K562 (cell line): ENCODE results near the gene MLH3. TPM values are rescaled to one million over a fixed set of nuclear protein-coding genes. Genes with fewer than 3 reads are reported as not detected.

Experiments used
- ATAC-seq: fragments of 200-7000 bp; cut with Tn5 transposase; 3 replicates; pipeline ENCODE4 v1.9.1; 2020; ENCODE audit warnings: moderate library complexity
- BruUV-seq: library from RNA; stranded (reverse); fragments of 400-500 nt; replicated peaks from 2 replicates; lab custom pipeline; 2021; lab: Mats Ljungman, UMichigan
- CTCF ChIA-PET: fragments of 300-600 bp; formaldehyde crosslinking; extraction: SDS; loops from one replicate; lab custom pipeline; 2021; ENCODE audit warnings: low intra/inter-chr PET ratio; lab: Yijun Ruan, JAX
- POLR2A ChIA-PET: fragments of 300-600, 350-650 bp; sonication (Branson Sonifier 250); formaldehyde crosslinking; extraction: SDS; loops from one replicate; lab custom pipeline; 2021; ENCODE audit warnings: antibody characterized with exemption, inconsistent platforms; lab: Yijun Ruan, JAX
- DNase-seq, 4 experiments: peaks; one replicate each; pipeline versions ENCODE4 v3.0.0 to v3.0.0-alpha.2; 2011 to 2018; ENCODE audit warnings: low spot score in 3 of 4, mixed read lengths in 3 of 4; ENCODE audit errors: extremely low read depth in 1 of 4
- FAIRE-seq: peaks from 2 replicates; lab custom pipeline; 2011; peaks lifted over from hg19 to GRCh38; lab: Jason Lieb, UNC
- H2AFZ ChIP-seq: 2 replicates; pipeline ENCODE4 v1.6.0; 2011; ENCODE audit warnings: low read depth, low read length, control low read depth, inconsistent platforms
- H3K27ac ChIP-seq: fragments of 200-600 bp; 3 replicates; pipeline ENCODE4 v1.8.0; 2011; ENCODE audit warnings: low read depth, mild to moderate bottlenecking, control low read depth, inconsistent platforms, low read length, moderate library complexity, mixed read lengths; ENCODE audit errors: extremely low read depth
- H3K27me3 ChIP-seq, 2 experiments: fragments of 300-600 bp in 1 of 2; 2 replicates in 1 of 2; 3 replicates in 1 of 2; pipeline versions ENCODE4 v1.6.0 to v1.8.0; 2011; ENCODE audit warnings: inconsistent platforms in 2 of 2, low read length in 2 of 2, mild to moderate bottlenecking in 1 of 2, mixed read lengths in 1 of 2, moderate library complexity in 1 of 2; ENCODE audit not compliant: control insufficient read depth in 2 of 2, insufficient read depth in 2 of 2
- H3K36me3 ChIP-seq: fragments of 300-600 bp; 3 replicates; pipeline ENCODE4 v1.8.0; 2011; ENCODE audit warnings: mild to moderate bottlenecking, low read length, inconsistent platforms; ENCODE audit not compliant: control insufficient read depth, insufficient read depth
- H3K4me1 ChIP-seq, 2 experiments: fragments of 200-600 bp in 1 of 2; replicated peaks in 1 of 2; 2 replicates in 1 of 2; 3 replicates in 1 of 2; pipeline versions ENCODE4 v1.5.1 to v1.8.0; 2011; ENCODE audit warnings: inconsistent platforms in 2 of 2, low read length in 2 of 2, mild to moderate bottlenecking in 1 of 2, mixed read lengths in 1 of 2, moderate library complexity in 1 of 2; ENCODE audit not compliant: control insufficient read depth in 2 of 2, insufficient read depth in 2 of 2
- H3K4me2 ChIP-seq: 2 replicates; pipeline ENCODE4 v1.6.1; 2011; ENCODE audit warnings: low read length, control low read depth, inconsistent platforms, mixed read lengths; ENCODE audit not compliant: insufficient read depth
- H3K4me3 ChIP-seq: fragments of 200-600 bp; sonication (generic), shearing (Covaris generic); 2 replicates; pipeline ENCODE4 v1.5.1; 2016; ENCODE audit warnings: control low read depth, inconsistent platforms
- H3K79me2 ChIP-seq: fragments of 200-600 bp; 3 replicates; pipeline ENCODE4 v1.8.0; 2011; ENCODE audit warnings: low read length, inconsistent platforms; ENCODE audit not compliant: control insufficient read depth, insufficient read depth
- H3K9ac ChIP-seq, 2 experiments: 2 replicates each; pipeline versions ENCODE4 v1.6.0 to v1.6.1; 2011; ENCODE audit warnings: low read depth in 2 of 2, low read length in 2 of 2, control low read depth in 1 of 2, inconsistent platforms in 1 of 2, mild to moderate bottlenecking in 1 of 2, mixed read lengths in 1 of 2; ENCODE audit not compliant: insufficient read depth in 1 of 2
- H3K9me1 ChIP-seq: one replicate; pipeline ENCODE4 v1.6.0; 2011; ENCODE audit warnings: inconsistent platforms, mild to moderate bottlenecking, low read length, moderate library complexity; ENCODE audit not compliant: control insufficient read depth, insufficient read depth
- H3K9me3 ChIP-seq: replicated peaks from 2 replicates; pipeline ENCODE4 v1.5.1; 2011; ENCODE audit warnings: low read depth, low read length, inconsistent platforms; ENCODE audit not compliant: control insufficient read depth, insufficient read depth
- H4K20me1 ChIP-seq: replicated peaks from 2 replicates; pipeline ENCODE4 v1.6.1; 2011; ENCODE audit warnings: low read length, inconsistent platforms, mixed read lengths; ENCODE audit not compliant: control insufficient read depth, insufficient read depth
- CHD1 ChIP-seq: fragments of 200-600 bp; sonication (generic); IDR thresholded peaks from one replicate; pipeline ENCODE4 v1.6.1; 2012; ENCODE audit warnings: mild to moderate bottlenecking, moderate library complexity, low read length, inconsistent platforms
- DDX20 ChIP-seq: fragments of 450-650 bp; IDR thresholded peaks from 2 replicates; pipeline ENCODE4 v1.6.1; 2016; ENCODE audit warnings: missing genetic modification characterization, low read depth, mild to moderate bottlenecking, missing compliant biosample characterization, moderate library complexity
- SRF ChIP-seq, 2 experiments: fragments of 250-450, 450-650 bp in 1 of 2; sonication (Bioruptor Pico) in 1 of 2; sonication (generic) in 1 of 2; formaldehyde crosslinking; IDR thresholded peaks; 2 replicates each; pipeline versions ENCODE4 v1.5.0 to v1.5.1; 2020 to 2022; ENCODE audit warnings: mild to moderate bottlenecking in 1 of 2, missing genetic modification reagents in 1 of 2
- TAF9B ChIP-seq: fragments of 450-650 bp; IDR thresholded peaks from 2 replicates; pipeline ENCODE4 v1.6.1; 2018; ENCODE audit warnings: mild to moderate bottlenecking; ENCODE audit not compliant: partially characterized antibody
- TCF3 ChIP-seq: sonication (generic); formaldehyde crosslinking; IDR thresholded peaks from 2 replicates; pipeline ENCODE4 v1.4.0; 2020; ENCODE audit warnings: mild to moderate bottlenecking, missing genetic modification reagents
- THRA ChIP-seq: fragments of 450-650 bp; IDR thresholded peaks from 2 replicates; pipeline ENCODE4 v1.6.1; 2017; ENCODE audit warnings: mild to moderate bottlenecking, moderate library complexity
- VEZF1 ChIP-seq: fragments of 200-800 bp; sonication (Bioruptor generic); IDR thresholded peaks from 2 replicates; pipeline ENCODE4 v1.6.1; 2017; ENCODE audit warnings: missing genetic modification characterization, missing compliant biosample characterization
- ZNF121 ChIP-seq: sonication (generic); formaldehyde crosslinking; conservative IDR thresholded peaks from 2 replicates; pipeline ENCODE4 v1.8.0; 2022; ENCODE audit warnings: missing genetic modification reagents
- ZNF280B ChIP-seq: fragments of 250-450 bp; sonication (Bioruptor Pico); IDR thresholded peaks from 2 replicates; pipeline ENCODE4 v1.5.1; 2021; ENCODE audit warnings: mild to moderate bottlenecking
- WGBS: fragments of 100-300 bp; shearing (Covaris generic); methylation state at CpG from one replicate; pipeline ENCODE4 v1.1.6; 2016; ENCODE audit warnings: low coverage, mixed read lengths; ENCODE audit not compliant: insufficient coverage; ENCODE audit errors: missing lambda C conversion rate; 5-methylcytosine and 5-hydroxymethylcytosine counted together
- in situ Hi-C: fragments of 300-500 bp; cut with MboI; formaldehyde crosslinking; loops from 4 replicates; pipeline ENCODE4 v1.15.0; 2018; ENCODE audit warnings: inconsistent platforms, mixed read lengths
- intact Hi-C: fragments of 100-400 bp; cut with micrococcal nuclease; formaldehyde crosslinking; loops from 2 replicates; pipeline ENCODE4 v1.14.2; 2022
- polyA plus RNA-seq, 8 experiments: library from polyadenylated mRNA; depleted of rRNA in 4 of 8; stranded (reverse) in 5 of 8; unstranded in 3 of 8; fragments of >200 nt; fragmentation: Nextera tagmentation in 2 of 8; fragmentation: Illumina TruSeq in 1 of 8; extraction: Ambion mirVana in 2 of 8; extraction: Trizol in 1 of 8; gene quantifications; 2 replicates each; pipeline versions ENCODE4 v1.2.1 to v1.2.3, GENCODE V29; 2011 to 2014; ENCODE audit warnings: inconsistent platforms in 1 of 8, missing spikeins in 1 of 8
- total RNA-seq, 7 experiments: library from RNA; depleted of rRNA in 6 of 7; stranded (reverse); fragments of >200 nt in 6 of 7; fragmentation: Illumina TruSeq in 2 of 7; extraction: Trizol in 2 of 7; gene quantifications; 2 replicates each; pipeline versions ENCODE4 v1.2.1 to v1.2.3, GENCODE V29; 2011 to 2021; ENCODE audit warnings: low replicate concordance in 1 of 7

Gene MLH3
- total and polyA plus RNA-seq, 9 of the 15 experiments (the other 6 are each of a cell fraction or from before 2014, with no cell fraction given) = 5.9 to 15.3 (median 10.7) TPM

GRCh38 chr14:75005357-75005756 is 45.9 kb downstream of the MLH3 start:
- peaks cover 60% of the 10 kb centered on the region for H3K36me3 ChIP-seq
- no peak for ATAC-seq
- CTCF ChIA-PET = no interaction called here

GRCh38 chr14:75003250-75004027 is 47.8 kb downstream of the MLH3 start:
- ATAC-seq = peak; percentile 10
- Histone ChIP-seq H3K79me2 (peaks cover 21% of the 10 kb centered on the region), H2AFZ (peak overlapping the region; percentile 94), H3K9ac (peak overlapping the region; percentile 75 to 96), H3K4me1 (peaks cover 5 to 8% of the 10 kb centered on the region in 2 experiments; a peak in 2 of 5 replicates), H3K9me1 (no peaks in the 10 kb centered on the region), H3K27ac (peak overlapping the region; percentile 69), H3K27me3 (no peaks in the 10 kb centered on the region), H3K9me3 (no peaks in the 10 kb centered on the region; the same call in 1 of the 2 replicates), H3K4me2 (peak overlapping the region; percentile 95), H3K4me3 (peak overlapping the region; percentile 85), H4K20me1 (no peaks in the 10 kb centered on the region), H3K36me3 (peaks cover 43% of the 10 kb centered on the region)
- in situ Hi-C loops (no loop called here), intact Hi-C loops (loop anchor here (5.0 kb wide), 1 partner anchor 56 kb away; no protein-coding TSS in a partner anchor)
- peak in 2 of 4 experiments; percentile 9 to 15 for DNase-seq
- WGBS = 0% methylated on average over 16 of the region's 18 CpGs
- FAIRE-seq = no peak
- ChIA-PET POLR2A (interaction anchor here (0.9 to 1.7 kb wide), 4 partner anchors 11 to 66 kb away, joined by 3 to 6 read pairs (median 4); partner anchors contain the start of gene ZC2HC1C), CTCF (no interaction called here)
- BruUV-seq = TSS peak; percentile 70
- no peak for TF ChIP-seq DDX20 (tag)
- TF ChIP-seq SRF (CRISPR knock-in tag; IDR thresholded peaks at IDR 0.05) = no peak
- no peak for TF ChIP-seq ZNF280B
- no peak for TF ChIP-seq TAF9B
- TF ChIP-seq THRA = no peak
- TF ChIP-seq ZNF121 (CRISPR knock-in tag) = no peak
- no peak for TF ChIP-seq VEZF1
- TF ChIP-seq CHD1 = peak; percentile 56

More at GRCh38 chr14:75005357-75005756, 45.9 kb downstream of the MLH3 start:
- Histone ChIP-seq H3K9ac (no peak overlapping the region), H3K4me2 (no peak overlapping the region), H2AFZ (no peak overlapping the region), H3K27me3 (no peaks in the 10 kb centered on the region), H4K20me1 (no peaks in the 10 kb centered on the region), H3K79me2 (peaks cover 21% of the 10 kb centered on the region), H3K27ac (no peak overlapping the region), H3K4me3 (no peak overlapping the region), H3K9me1 (no peaks in the 10 kb centered on the region), H3K9me3 (no peaks in the 10 kb centered on the region; the same call in 1 of the 2 replicates), H3K4me1 (peaks cover 5 to 8% of the 10 kb centered on the region in 2 experiments; a peak in 2 of 5 replicates)
- FAIRE-seq (no peak), DNase-seq (no peak)
- WGBS = 92% methylated on average over 2 of the region's 3 CpGs
- intact Hi-C loops (no loop called here), in situ Hi-C loops (no loop called here)
- no TSS peak for BruUV-seq
- TF ChIP-seq TCF3 (CRISPR knock-in tag) = no peak
- POLR2A ChIA-PET = interaction anchor here (0.9 to 1.2 kb wide), 3 partner anchors 19 to 93 kb away, joined by 3 read pairs; no protein-coding TSS in a partner anchor
